ENCODE data around the gene OR5M11. TPM values are rescaled to one million over a fixed set of nuclear protein-coding genes. Genes with fewer than 3 reads are reported as not detected.

OR5M11 gene
- total and polyA plus RNA-seq, 7 experiments from 2014 or later: not detected

Other genes with a start within 250 kb of the OR5M11 start
- not detected for gene OR8K3, start 228.1 kb downstream of the OR5M11 start, total RNA-seq
- gene OR8K3, start 228.1 kb downstream of the OR5M11 start, polyA plus RNA-seq: not detected
- not detected for gene OR8K1, start 197.2 kb downstream of the OR5M11 start, total RNA-seq
- gene OR8K1, start 197.2 kb downstream of the OR5M11 start, polyA plus RNA-seq: not detected
- gene OR8J1, start 189.0 kb downstream of the OR5M11 start, total RNA-seq: not detected
- not detected for gene OR8J1, start 189.0 kb downstream of the OR5M11 start, polyA plus RNA-seq
- gene OR8U1, start 167.6 kb downstream of the OR5M11 start, total RNA-seq: not detected
- not detected for gene OR8U1, start 167.6 kb downstream of the OR5M11 start, polyA plus RNA-seq
- not detected for gene OR5AL1, start 130.6 kb downstream of the OR5M11 start, total RNA-seq
- not detected for gene OR5AL1, start 130.6 kb downstream of the OR5M11 start, polyA plus RNA-seq
- gene OR5M3, start 69.9 kb downstream of the OR5M11 start, total RNA-seq: not detected
- gene OR5M3, start 69.9 kb downstream of the OR5M11 start, polyA plus RNA-seq: not detected
- gene OR5M8, start 51.9 kb downstream of the OR5M11 start, total RNA-seq: not detected
- gene OR5M8, start 51.9 kb downstream of the OR5M11 start, polyA plus RNA-seq: not detected
- gene OR5M10, start 34.5 kb upstream of the OR5M11 start, total RNA-seq: not detected
- not detected for gene OR5M10, start 34.5 kb upstream of the OR5M11 start, polyA plus RNA-seq
- not detected for gene OR5M1, start 71.6 kb upstream of the OR5M11 start, total RNA-seq
- not detected for gene OR5M1, start 71.6 kb upstream of the OR5M11 start, polyA plus RNA-seq
- gene OR5AP2, start 99.2 kb upstream of the OR5M11 start, total RNA-seq: not detected
- not detected for gene OR5AP2, start 99.2 kb upstream of the OR5M11 start, polyA plus RNA-seq
- not detected for gene OR5AR1, start 120.4 kb upstream of the OR5M11 start, total RNA-seq
- not detected for gene OR5AR1, start 120.4 kb upstream of the OR5M11 start, polyA plus RNA-seq
- not detected for gene OR9G1, start 155.8 kb upstream of the OR5M11 start, total RNA-seq
- not detected for gene OR9G1, start 155.8 kb upstream of the OR5M11 start, polyA plus RNA-seq
- not detected for gene OR9G4, start 205.4 kb upstream of the OR5M11 start, total RNA-seq
- not detected for gene OR9G4, start 205.4 kb upstream of the OR5M11 start, polyA plus RNA-seq

Data from naive thymus-derived CD4-positive, alpha-beta T cell (primary cell).